GM21360 (cell line): ENCODE measurements around the gene OLFML2A.
"Not testable (repeated sequence)": the region's sequence is repeated elsewhere in the genome, so short reads cannot be mapped to it uniquely, and the experiment has no call there.

Experiments
- ATAC-seq: cut with Tn5 transposase; IDR thresholded peaks from one replicate; pipeline ENCODE4 v1.9.1; 2021; ENCODE audit warnings: mild to moderate bottlenecking, moderate library complexity; ENCODE audit not compliant: unreplicated experiment

OLFML2A gene

DNA sequence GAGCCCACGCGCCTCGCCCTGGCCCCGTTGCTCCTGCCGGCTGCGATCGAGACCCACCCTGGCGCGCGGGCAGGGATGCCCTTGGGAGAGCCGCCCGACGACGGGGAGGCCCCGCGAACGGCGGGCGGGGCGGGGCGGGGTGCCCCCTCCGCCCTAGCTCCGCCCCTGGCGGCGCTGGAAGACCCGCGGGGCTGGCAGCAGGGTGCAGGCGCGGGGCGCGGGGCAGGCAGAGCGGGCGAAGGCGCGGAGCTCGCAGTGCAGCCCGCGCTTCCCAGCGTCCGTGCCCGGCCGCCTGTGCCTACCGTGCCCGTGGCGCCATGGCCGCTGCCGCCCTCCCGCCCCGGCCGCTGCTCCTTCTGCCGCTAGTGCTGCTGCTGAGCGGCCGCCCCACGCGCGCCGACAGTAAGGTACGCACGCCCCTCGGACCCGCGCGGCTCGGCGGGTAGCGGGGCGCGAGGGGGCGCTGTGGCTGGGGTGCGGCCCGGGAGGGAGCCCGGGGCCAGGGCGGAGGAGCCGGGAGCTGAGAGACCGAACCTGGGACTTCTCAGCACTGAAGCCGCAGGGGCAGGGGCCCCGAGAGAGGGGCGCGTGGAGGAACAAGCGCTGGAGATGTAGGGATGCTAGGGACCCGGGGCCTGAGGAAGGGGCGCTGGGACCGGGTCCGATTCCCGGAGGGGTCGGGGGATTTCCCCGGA lies at the start of gene OLFML2A:
OLFML2A (plus strand) TSS at position 180 of the 695 bp plus-strand sequence; CDS start at position 318, 138 bp downstream.
- no peak for ATAC-seq

DNA sequence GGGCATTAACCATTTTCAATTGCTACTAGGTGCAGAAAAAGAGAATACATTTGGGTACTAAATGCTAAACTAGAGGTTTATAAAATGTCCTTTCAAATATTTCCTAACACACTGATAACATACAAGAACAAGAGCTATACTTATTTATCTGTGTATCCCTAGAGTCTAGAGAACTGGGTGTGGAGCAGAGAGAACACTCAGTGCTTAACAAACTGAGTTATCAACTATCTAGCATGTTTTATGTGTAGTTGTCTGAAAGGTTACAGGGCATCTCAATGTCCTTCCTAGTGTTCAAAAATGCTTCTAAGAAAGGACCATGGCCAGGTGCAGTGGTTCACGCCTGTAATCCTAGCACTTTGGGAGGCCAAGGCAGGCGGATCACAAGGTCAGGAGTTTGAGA lies 46.2 kb upstream of the OLFML2A start:
- ATAC-seq: no peak

DNA sequence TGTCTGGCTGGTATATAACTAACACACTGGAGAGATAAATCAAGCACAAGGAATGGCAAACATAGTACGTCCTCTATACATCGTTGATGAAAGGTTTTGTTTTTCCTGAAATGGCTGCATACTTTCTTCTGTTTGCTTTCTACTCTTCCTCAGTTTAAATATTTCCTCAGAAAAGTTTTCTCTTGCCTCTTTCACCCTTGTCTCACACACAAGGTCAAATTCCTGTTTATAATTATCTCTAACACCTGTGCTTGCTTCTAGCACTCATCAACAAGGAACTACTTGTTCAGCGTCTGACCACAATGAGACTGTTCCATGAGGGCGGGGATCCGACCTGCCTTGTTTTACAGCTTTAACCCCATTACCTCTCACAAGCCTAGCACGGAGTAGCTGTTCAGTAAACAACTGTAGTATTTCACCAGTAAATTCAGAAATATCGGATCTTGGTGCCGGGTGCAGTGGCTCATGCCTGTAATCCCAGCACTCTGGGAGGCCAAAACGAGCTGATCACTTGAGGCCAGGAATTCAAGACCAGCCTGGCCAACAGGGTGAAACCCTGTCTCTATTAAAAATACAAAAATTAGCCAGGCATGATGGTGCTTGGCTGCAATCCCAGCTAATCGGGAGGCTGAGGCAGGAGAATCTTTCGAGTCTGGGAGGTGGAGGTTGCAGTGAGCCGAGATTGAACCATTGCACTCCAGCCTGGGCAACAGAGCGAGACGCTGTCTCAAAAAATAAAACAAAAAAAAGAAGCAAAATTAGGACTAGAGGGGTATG lies 42.8 kb upstream of the OLFML2A start:
- no peak for ATAC-seq

DNA sequence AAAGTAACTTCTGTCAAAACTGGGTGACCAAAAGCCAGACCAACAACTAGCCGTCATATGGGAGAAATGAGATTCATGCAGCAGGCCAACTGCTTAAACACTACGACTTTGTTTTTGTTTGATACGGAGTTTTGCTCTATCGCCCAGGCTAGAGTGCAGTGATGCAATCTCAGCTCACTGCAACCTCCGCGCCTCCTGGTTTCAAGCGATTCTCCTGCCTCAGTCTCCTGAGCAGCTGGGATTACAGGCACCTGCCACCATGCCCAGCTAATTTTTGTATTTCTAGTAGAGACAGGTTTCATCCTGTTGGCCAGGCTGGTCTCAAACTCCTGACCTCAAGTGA lies 42.2 kb upstream of the OLFML2A start:
- ATAC-seq: not testable (repeated sequence)

DNA sequence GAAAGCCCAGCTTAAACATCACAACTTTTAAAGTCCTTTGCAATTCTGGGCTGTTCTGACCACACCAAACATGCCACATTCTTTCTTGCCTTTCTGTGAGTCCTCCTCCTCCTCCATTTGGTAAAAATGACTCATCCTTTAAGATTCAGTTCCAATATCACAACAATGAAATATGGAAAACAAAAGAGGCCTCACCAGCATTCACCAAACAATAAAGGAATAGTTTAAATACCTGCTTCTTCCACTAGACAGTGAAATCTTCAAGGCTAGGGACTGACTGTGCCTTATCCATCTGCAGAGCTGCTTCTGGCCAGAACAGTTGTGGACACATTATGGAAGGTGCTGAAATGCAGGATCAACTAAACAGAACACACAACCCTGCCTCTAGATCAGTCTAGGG lies 41.8 kb upstream of the OLFML2A start:
- ATAC-seq: no peak

GRCh38 chr9:124738075-124738474 lies 38.9 kb upstream of the OLFML2A start:
- ATAC-seq: not testable (repeated sequence)

GRCh38 chr9:124739360-124739759 lies 37.6 kb upstream of the OLFML2A start:
- ATAC-seq: no peak

GRCh38 chr9:124741149-124741548 lies 35.8 kb upstream of the OLFML2A start:
- no peak for ATAC-seq

DNA sequence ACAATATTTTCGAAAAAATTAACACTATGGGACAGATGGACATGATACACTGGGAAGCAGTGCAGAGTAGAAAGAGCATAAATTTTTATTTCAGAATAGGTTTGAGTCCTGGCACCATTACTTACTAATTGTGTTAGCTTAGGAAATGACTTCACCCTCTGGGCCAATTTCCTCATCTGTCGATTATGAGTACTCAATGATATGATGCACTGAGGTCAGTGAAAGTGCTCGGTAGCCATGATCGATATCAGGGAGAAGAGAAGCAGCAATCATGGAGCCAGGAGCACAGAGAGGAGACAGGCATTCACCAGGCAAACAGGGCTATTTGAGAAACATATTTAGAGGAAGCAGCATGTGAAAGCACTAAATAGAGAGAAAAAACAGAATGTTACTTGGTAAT lies 35.3 kb upstream of the OLFML2A start:
- no peak for ATAC-seq

GRCh38 chr9:124742940-124743339 lies 34.0 kb upstream of the OLFML2A start:
- no peak for ATAC-seq

GRCh38 chr9:124743686-124744348 lies 33.1 kb upstream of the OLFML2A start:
- ATAC-seq: no peak

GRCh38 chr9:124747065-124747464 lies 29.9 kb upstream of the OLFML2A start:
- no peak for ATAC-seq

DNA sequence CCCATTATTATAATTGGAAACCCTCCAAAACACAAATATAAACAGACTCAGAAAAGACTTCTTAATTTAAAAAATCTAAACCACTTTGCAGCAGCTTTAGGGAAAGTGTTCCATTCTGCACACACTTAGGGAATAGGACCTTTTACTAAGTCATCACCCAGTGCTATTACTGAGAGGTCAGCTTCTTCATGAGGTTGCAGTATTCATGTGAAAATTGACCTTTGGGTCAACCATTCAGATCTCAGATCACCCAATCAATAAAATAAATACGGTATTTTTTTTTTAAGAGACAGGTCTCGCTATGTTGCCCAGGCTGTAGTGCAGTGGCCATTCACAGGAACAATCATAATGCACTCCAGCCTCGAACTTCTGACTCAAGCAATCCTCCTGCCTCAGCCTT lies 27.6 kb upstream of the OLFML2A start:
- ATAC-seq: no peak

DNA sequence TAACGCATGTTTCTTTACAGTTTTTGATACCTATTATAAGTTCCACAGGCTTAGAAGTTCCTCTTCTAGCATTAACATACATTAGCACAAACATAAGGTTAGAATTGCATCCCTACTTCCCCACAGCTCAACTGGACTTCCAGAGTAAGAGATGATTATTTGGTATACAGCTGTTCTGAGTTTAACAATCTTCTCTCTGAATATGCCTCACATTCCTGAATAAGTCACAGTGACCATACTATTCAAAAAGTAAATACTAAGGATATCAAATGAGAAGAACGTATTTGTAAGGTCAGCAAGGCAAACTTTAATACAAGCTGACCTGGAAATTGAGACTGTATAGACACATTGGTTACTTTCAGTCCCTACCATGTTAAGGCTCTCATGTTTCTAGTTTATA lies 27.2 kb upstream of the OLFML2A start:
- ATAC-seq: no peak

DNA sequence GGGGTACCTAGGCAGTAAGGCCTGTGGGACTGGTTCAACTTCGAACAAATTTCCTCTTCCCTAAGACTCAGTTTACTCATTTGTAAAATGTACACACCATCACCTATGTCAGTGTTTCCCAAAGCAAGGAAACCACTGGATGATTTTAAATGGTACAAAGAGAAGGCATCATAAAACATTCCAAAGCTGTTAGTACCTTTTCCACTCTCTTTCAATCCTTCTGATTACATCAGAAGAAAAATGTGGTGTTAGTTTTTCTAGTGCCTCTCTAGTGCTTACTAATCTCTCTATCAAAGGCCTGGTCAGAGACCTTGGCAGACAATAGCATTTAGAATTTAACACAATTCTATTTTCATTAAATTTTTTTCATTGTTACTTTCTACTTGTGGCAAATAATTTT lies 24.0 kb upstream of the OLFML2A start:
- no peak for ATAC-seq

DNA sequence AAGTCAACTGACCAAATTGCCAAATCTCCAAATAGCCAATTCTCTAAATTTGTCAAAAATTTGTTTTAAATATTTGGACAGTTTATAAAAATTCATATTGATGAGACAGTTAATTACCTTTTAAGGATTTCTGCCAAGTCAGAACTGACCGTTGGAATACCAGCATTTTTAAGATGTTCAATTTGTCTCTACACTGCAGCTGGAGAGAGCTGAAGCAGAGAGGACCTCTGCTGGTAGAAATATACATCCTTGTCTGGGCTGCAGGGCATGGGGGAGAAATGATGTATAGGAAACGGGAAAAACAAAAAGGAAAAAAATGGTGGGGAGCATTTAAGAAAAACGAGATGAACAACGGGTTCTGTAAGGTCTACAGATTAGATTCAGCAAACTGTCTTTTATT lies 22.6 kb upstream of the OLFML2A start:
- no peak for ATAC-seq

- no peak for ATAC-seq
Measured at GRCh38 chr9:124755061-124755460, 21.9 kb upstream of the OLFML2A start.

- no peak for ATAC-seq
Measured at GRCh38 chr9:124756011-124756410, 20.9 kb upstream of the OLFML2A start.

DNA sequence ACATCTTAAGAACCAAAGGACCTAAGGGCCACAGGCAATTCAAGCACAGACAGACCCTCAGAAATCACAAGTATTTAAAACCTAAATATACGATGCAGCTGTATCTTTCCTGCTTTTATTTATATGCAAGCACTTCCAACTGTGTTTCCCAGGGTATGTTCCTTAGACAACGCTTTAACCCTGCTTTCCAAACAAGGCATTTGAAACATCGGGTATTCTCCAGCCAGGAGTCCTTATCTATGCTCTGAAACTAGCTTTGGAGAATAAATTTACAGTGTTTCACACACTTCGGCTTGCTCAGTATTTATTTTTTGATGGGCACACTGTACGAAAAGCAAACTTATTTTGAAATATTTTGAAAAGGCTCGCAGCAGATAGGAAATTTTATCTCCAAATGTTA lies 19.3 kb upstream of the OLFML2A start:
- no peak for ATAC-seq

DNA sequence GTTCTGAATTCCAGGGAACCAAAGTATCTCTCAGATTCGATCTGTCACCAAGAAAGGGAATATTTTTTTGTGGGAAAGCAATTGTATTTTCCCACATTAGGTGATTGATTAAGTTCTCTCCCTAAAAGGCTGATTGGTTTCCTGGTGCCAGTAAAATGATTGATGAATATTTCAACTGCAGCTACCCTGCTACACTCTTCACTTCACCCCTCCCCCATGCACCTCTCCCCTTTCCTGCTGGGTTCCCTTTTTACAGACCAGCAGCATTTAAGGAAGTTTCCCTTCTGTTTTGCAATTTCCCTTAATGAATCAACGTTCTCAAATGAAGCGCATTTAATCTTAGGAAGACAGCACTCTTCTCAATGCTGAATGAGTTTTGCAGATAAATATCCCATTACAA lies 18.9 kb upstream of the OLFML2A start:
- no peak for ATAC-seq

GRCh38 chr9:124758691-124759090 lies 18.2 kb upstream of the OLFML2A start:
- ATAC-seq: no peak

DNA sequence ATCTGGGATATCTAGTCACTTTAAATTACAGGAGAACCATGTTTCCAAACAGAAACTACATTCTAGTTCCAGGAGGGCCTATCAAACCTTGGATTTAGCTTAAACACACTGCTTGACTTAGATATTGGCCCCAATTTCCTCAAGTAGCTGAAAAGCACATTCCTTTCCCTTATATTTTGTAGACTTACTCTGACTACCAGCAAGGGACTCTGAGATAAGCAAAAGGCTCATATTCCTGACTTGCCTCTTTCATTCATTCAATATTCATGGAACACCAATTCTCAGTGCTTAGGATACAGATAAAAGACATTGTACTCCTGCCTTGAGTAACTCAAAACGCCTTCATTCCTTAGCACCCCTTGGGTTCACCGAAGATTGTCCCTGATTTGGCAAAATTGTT lies 17.6 kb upstream of the OLFML2A start:
- ATAC-seq: no peak
